ENCODE data around the gene MOV10. TPM values are rescaled to one million over a fixed set of nuclear protein-coding genes. Genes with fewer than 3 reads are reported as not detected.

MOV10 gene
- total and polyA plus RNA-seq, 9 of the 15 experiments (the other 6 are each of a cell fraction or from before 2014, with no cell fraction given), result 16.7 to 105 (median 49.5) TPM

DNA sequence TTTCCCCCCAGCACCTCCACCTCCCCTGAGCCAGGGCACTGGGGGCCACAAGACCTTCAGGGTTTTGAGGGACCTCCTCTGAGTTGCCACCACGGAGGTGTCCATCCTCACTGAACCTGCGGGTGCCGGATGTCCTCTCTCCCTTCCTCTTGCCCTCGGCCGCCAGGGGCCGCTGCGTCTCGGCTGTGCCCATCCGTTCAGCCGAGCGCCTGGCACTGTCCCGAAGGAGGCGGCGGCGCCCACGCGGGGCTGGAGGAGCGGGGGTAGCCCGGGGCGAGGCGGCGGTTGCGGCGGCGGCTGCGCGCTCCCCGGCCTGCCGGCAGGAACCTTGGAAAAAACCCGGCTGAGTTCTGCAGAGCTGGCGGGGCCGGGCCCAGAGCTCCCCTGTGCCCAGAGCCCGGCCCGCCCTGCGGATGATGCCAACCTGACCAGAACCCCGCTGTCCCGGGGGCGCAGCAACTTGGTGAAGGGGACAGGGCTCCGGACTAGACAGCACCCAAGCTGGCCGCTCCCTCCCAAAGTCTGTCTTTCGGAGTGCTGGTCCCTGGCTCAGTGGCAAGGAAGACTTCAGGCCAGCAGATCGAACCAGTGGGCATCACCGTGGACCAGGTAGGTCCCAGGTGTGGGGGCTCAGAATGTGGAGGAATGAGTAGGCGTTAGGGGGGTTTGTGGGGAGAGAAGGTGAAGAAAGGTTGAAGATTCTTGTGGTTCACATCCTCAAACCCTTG is 44.4 kb downstream of the MOV10 start (continued):
- TF ChIP-seq OTX1 (CRISPR knock-in tag; IDR thresholded peaks at IDR 0.05) (no peak), NR4A1 (CRISPR knock-in tag; IDR thresholded peaks at IDR 0.05) (no peak), NR4A1 (tag; IDR thresholded peaks at IDR 0.05) (no peak), SRSF1 (IDR thresholded peaks at IDR 0.05; ENCODE audit: low read depth, low read length) (no peak), SRSF3 (IDR thresholded peaks at IDR 0.05; ENCODE audit: insufficient read depth, low read length) (no peak), RB1 (IDR thresholded peaks at IDR 0.05; ENCODE audit: low read depth) (peak; percentile 66), MXI1 (IDR thresholded peaks at IDR 0.05; ENCODE audit: low read depth, low read length) (no peak), DEAF1 (CRISPR knock-in tag; IDR thresholded peaks at IDR 0.05) (peak; percentile 47), NFIX (CRISPR knock-in tag; IDR thresholded peaks at IDR 0.05; ENCODE audit: low read depth) (no peak), NR2F6 (CRISPR knock-in tag; IDR thresholded peaks at IDR 0.05) (no peak), XRCC5 (IDR thresholded peaks at IDR 0.05; ENCODE audit: low read depth, low read length) (0 out of 2 replicates have a peak, but pooled peaks have one; percentile 36), BRD9 (IDR thresholded peaks at IDR 0.05; ENCODE audit: low read depth, partially characterized antibody) (no peak), SAFB (IDR thresholded peaks at IDR 0.05; ENCODE audit: borderline replicate concordance, low read depth, low read length) (no peak), PATZ1 (CRISPR knock-in tag; IDR thresholded peaks at IDR 0.05; ENCODE audit: borderline replicate concordance) (no peak), ELF2 (CRISPR knock-in tag; IDR thresholded peaks at IDR 0.05) (0 out of 2 replicates have a peak, but pooled peaks have one; percentile 28), ZBTB26 (CRISPR knock-in tag; IDR thresholded peaks at IDR 0.05) (no peak), L3MBTL2 (IDR thresholded peaks at IDR 0.05) (0 out of 2 replicates have a peak, but pooled peaks have one; percentile 15), EGR1 (conservative IDR thresholded peaks at IDR 0.05) (0 out of 2 replicates have a peak, but pooled peaks have one; percentile 11), PHB (CRISPR knock-in tag; IDR thresholded peaks at IDR 0.05) (no peak)
- TF ChIP-seq, protein P1, sequence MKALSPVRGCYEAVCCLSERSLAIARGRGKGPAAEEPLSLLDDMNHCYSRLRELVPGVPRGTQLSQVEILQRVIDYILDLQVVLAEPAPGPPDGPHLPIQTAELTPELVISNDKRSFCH (CRISPR knock-in tag; IDR thresholded peaks at IDR 0.05), result no peak
- TF ChIP-seq, protein P1 (tag; IDR thresholded peaks at IDR 0.05), result 0 out of 2 replicates have a peak, but pooled peaks have one; percentile 45
- TF ChIP-seq, protein P2, sequence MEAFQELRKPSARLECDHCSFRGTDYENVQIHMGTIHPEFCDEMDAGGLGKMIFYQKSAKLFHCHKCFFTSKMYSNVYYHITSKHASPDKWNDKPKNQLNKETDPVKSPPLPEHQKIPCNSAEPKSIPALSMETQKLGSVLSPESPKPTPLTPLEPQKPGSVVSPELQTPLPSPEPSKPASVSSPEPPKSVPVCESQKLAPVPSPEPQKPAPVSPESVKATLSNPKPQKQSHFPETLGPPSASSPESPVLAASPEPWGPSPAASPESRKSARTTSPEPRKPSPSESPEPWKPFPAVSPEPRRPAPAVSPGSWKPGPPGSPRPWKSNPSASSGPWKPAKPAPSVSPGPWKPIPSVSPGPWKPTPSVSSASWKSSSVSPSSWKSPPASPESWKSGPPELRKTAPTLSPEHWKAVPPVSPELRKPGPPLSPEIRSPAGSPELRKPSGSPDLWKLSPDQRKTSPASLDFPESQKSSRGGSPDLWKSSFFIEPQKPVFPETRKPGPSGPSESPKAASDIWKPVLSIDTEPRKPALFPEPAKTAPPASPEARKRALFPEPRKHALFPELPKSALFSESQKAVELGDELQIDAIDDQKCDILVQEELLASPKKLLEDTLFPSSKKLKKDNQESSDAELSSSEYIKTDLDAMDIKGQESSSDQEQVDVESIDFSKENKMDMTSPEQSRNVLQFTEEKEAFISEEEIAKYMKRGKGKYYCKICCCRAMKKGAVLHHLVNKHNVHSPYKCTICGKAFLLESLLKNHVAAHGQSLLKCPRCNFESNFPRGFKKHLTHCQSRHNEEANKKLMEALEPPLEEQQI (IDR thresholded peaks at IDR 0.05), result no peak
